WERI-Rb-1 (cell line): ENCODE results near the gene TLX1.

Source experiments
- DNase-seq: peaks from one replicate; pipeline ENCODE4 v3.0.0-alpha.2; 2020
- H3K27ac ChIP-seq: fragments of 250-450 bp; sonication (Bioruptor Pico); 2 replicates; pipeline ENCODE4 v1.5.1; 2020; ENCODE audit warnings: mild to moderate bottlenecking, moderate library complexity
- H3K27me3 ChIP-seq: fragments of 250-450 bp; sonication (Bioruptor Pico); 2 replicates; pipeline ENCODE4 v1.5.1; 2021; ENCODE audit warnings: mild to moderate bottlenecking, low read depth, moderate library complexity; ENCODE audit not compliant: insufficient read depth, severe bottlenecking
- H3K36me3 ChIP-seq: fragments of 250-450 bp; sonication (Bioruptor Pico); 2 replicates; pipeline ENCODE4 v1.5.1; 2020; ENCODE audit warnings: mild to moderate bottlenecking, moderate library complexity
- H3K4me3 ChIP-seq: 2 replicates; pipeline ENCODE4 v1.5.1; 2011; ENCODE audit warnings: low read depth, mild to moderate bottlenecking, control low read depth, low read length
- H3K9me3 ChIP-seq: fragments of 250-450 bp; sonication (Bioruptor Pico); 2 replicates; pipeline ENCODE4 v1.5.1; 2021; ENCODE audit warnings: mild to moderate bottlenecking, moderate library complexity; ENCODE audit not compliant: severe bottlenecking
- CTCF ChIP-seq: IDR thresholded peaks from 2 replicates; pipeline ENCODE4 v1.5.1; 2011; ENCODE audit warnings: low read depth, mild to moderate bottlenecking, control low read depth, inconsistent platforms, low read length

The TLX1 gene

GRCh38 chr10:101158459-101159058 lies 27.5 kb downstream of the TLX1 start:
- Histone ChIP-seq H3K4me3 (no peak overlapping the region), H3K27me3 (no peaks in the 10 kb centered on the region), H3K36me3 (no peaks in the 10 kb centered on the region), H3K27ac (no peak overlapping the region), H3K9me3 (no peaks in the 10 kb centered on the region)
- TF ChIP-seq CTCF, result no peak
- no peak for DNase-seq

GRCh38 chr10:101161494-101162299 lies 30.6 kb downstream of the TLX1 start:
- DNase-seq, result peak; percentile 77
- TF ChIP-seq CTCF, result peak; percentile 93
- H3K4me3 ChIP-seq, result peak overlapping the region; percentile 47
- no peaks in the 10 kb centered on the region for H3K27me3 ChIP-seq
- H3K9me3 ChIP-seq, result no peaks in the 10 kb centered on the region
- no peak overlapping the region for H3K27ac ChIP-seq
- no peaks in the 10 kb centered on the region for H3K36me3 ChIP-seq

GRCh38 chr10:101162677-101163076 lies 31.6 kb downstream of the TLX1 start:
- no peak overlapping the region for H3K4me3 ChIP-seq
- no peaks in the 10 kb centered on the region for H3K9me3 ChIP-seq
- H3K27ac ChIP-seq, result peak overlapping the region; percentile 16; the same call in 1 of the 2 replicates
- no peaks in the 10 kb centered on the region for H3K36me3 ChIP-seq
- peak; percentile 79 for DNase-seq
- no peaks in the 10 kb centered on the region for H3K27me3 ChIP-seq
- peak; percentile 41 for TF ChIP-seq CTCF

GRCh38 chr10:101164020-101164419 lies 32.9 kb downstream of the TLX1 start:
- DNase-seq, result no peak
- Histone ChIP-seq H3K27ac (no peak overlapping the region), H3K27me3 (no peaks in the 10 kb centered on the region), H3K36me3 (no peaks in the 10 kb centered on the region), H3K4me3 (no peak overlapping the region), H3K9me3 (no peaks in the 10 kb centered on the region)
- TF ChIP-seq CTCF, result no peak

- Histone ChIP-seq H3K27me3 (no peaks in the 10 kb centered on the region), H3K27ac (no peak overlapping the region), H3K4me3 (no peak overlapping the region), H3K36me3 (no peaks in the 10 kb centered on the region), H3K9me3 (no peaks in the 10 kb centered on the region)
- TF ChIP-seq CTCF, result no peak
- DNase-seq, result no peak
Measured at GRCh38 chr10:101165736-101166135, 34.6 kb downstream of the TLX1 start.
